CD4-positive, CD25-positive, alpha-beta regulatory T cell (primary cell): ENCODE measurements around the gene PEX3. TPM values are rescaled to one million over a fixed set of nuclear protein-coding genes. Genes with fewer than 3 reads are reported as not detected.
"Not testable (repeated sequence)": the region's sequence is repeated elsewhere in the genome, so short reads cannot be mapped to it uniquely, and the experiment has no call there.

Experiments
- ATAC-seq, 2 donors: fragments of 150-1000 bp; cut with Tn5 transposase; one replicate each; pipeline ENCODE4 v1.10.0; 2021; ENCODE audit warnings: low read depth in 2 of 2, moderate number of reproducible peaks in 2 of 2, moderate library complexity in 1 of 2
- DNase-seq, 3 donors: peaks; one replicate each; pipeline versions ENCODE4 v3.0.0 to v3.0.0-alpha.2; 2012 to 2022; ENCODE audit warnings: mixed read lengths in 1 of 3
- H3K27ac ChIP-seq: one replicate; pipeline ENCODE4 v1.7.0; 2013; ENCODE audit warnings: mild to moderate bottlenecking, low read length; ENCODE audit not compliant: insufficient read depth, poor library complexity, severe bottlenecking
- H3K27me3 ChIP-seq: one replicate; pipeline ENCODE4 v1.7.0; 2013; ENCODE audit warnings: low read length; ENCODE audit not compliant: control insufficient read depth, insufficient read depth
- H3K36me3 ChIP-seq: one replicate; pipeline ENCODE4 v1.7.0; 2013; ENCODE audit warnings: mild to moderate bottlenecking, low read length, moderate library complexity; ENCODE audit not compliant: control insufficient read depth, insufficient read depth
- H3K4me1 ChIP-seq: 2 replicates; pipeline ENCODE4 v1.7.0; 2013; ENCODE audit warnings: mild to moderate bottlenecking, low read length; ENCODE audit not compliant: insufficient read depth, control insufficient read depth, poor library complexity, severe bottlenecking
- H3K4me3 ChIP-seq: one replicate; pipeline ENCODE4 v1.7.0; 2013; ENCODE audit warnings: low read depth, mild to moderate bottlenecking, low read length, moderate library complexity
- H3K9me3 ChIP-seq, 2 experiments: 1 replicate in 1 of 2; 2 replicates in 1 of 2; pipeline ENCODE4 v1.7.0; 2013; ENCODE audit warnings: low read length in 2 of 2, mild to moderate bottlenecking in 1 of 2, moderate library complexity in 1 of 2; ENCODE audit not compliant: control insufficient read depth in 2 of 2
- H3K27ac Mint-ChIP-seq, 3 donors: one replicate each; pipeline ENCODE4 v1.8.0; 2020 to 2022; ENCODE audit warnings: mild to moderate bottlenecking in 3 of 3, mixed read lengths in 3 of 3, moderate library complexity in 2 of 3
- H3K27me3 Mint-ChIP-seq: one replicate; pipeline ENCODE4 v1.8.0; 2022; ENCODE audit warnings: mild to moderate bottlenecking, mixed read lengths
- H3K36me3 Mint-ChIP-seq: one replicate; pipeline ENCODE4 v1.8.0; 2020; ENCODE audit warnings: mixed read lengths
- H3K4me1 Mint-ChIP-seq, 4 donors: one replicate each; pipeline ENCODE4 v1.8.0; 2020 to 2022; ENCODE audit warnings: mixed read lengths in 4 of 4, mild to moderate bottlenecking in 1 of 4
- H3K4me3 Mint-ChIP-seq, 4 donors: one replicate each; pipeline ENCODE4 v1.8.0; 2020 to 2022; ENCODE audit warnings: mild to moderate bottlenecking in 4 of 4, mixed read lengths in 4 of 4, moderate library complexity in 3 of 4
- H3K9me3 Mint-ChIP-seq, 7 donors: one replicate each; pipeline ENCODE4 v1.8.0; 2020 to 2022; ENCODE audit warnings: mixed read lengths in 7 of 7, mild to moderate bottlenecking in 3 of 7, moderate library complexity in 2 of 7
- polyA plus RNA-seq, 4 donors: library from polyadenylated mRNA; unstranded; fragments of 300-500 nt; fragmentation: Illumina TruSeq; gene quantifications; one replicate each; pipeline ENCODE4 v1.2.3, GENCODE V29; 2021
- total RNA-seq: library from RNA; stranded (reverse); gene quantifications from one replicate; pipeline ENCODE4 v1.2.3, GENCODE V29; 2022

PEX3 gene
- total and polyA plus RNA-seq, 5 donors from 2014 or later, result 12.8 to 29.6 (median 24.9) TPM

GRCh38 chr6:143449714-143450452, 722 bp upstream of the PEX3 start:
- H3K27me3 ChIP-seq, result no peaks in the 10 kb centered on the region
- peak overlapping the region; percentile 98 for H3K4me3 ChIP-seq
- DNase-seq (peak; percentile 31 to 70 (median 33)), ATAC-seq (peak in 1 of 2 donors; percentile 1)
- Mint-ChIP-seq H3K4me3 (peak overlapping the region; percentile 94 to 99 (median 99)), H3K4me1 (peaks cover 29 to 60% (median 49%) of the 10 kb centered on the region in 4 donors), H3K36me3 (peaks cover 7% of the 10 kb centered on the region), H3K9me3 (no peaks in the 10 kb centered on the region), H3K27me3 (no peaks in the 10 kb centered on the region), H3K27ac (peak overlapping the region; percentile 97 to 99 (median 98))
- no peaks in the 10 kb centered on the region for H3K36me3 ChIP-seq
- peaks cover 35% of the 10 kb centered on the region for H3K4me1 ChIP-seq
- peak overlapping the region; percentile 79 for H3K27ac ChIP-seq
- no peaks in the 10 kb centered on the region for H3K9me3 ChIP-seq

GRCh38 chr6:143451531-143451930, 926 bp downstream of the PEX3 start:
- peaks cover 39 to 67% (median 51%) of the 10 kb centered on the region in 4 donors for H3K4me1 Mint-ChIP-seq
- peak overlapping the region; percentile 97 to 99 (median 98) for H3K27ac Mint-ChIP-seq
- DNase-seq (no peak), ATAC-seq (no peak)
- no peaks in the 10 kb centered on the region for H3K27me3 Mint-ChIP-seq
- Histone ChIP-seq H3K9me3 (no peaks in the 10 kb centered on the region), H3K27ac (peak overlapping the region; percentile 79), H3K4me1 (peaks cover 35% of the 10 kb centered on the region), H3K27me3 (no peaks in the 10 kb centered on the region), H3K36me3 (no peaks in the 10 kb centered on the region), H3K4me3 (peak overlapping the region; percentile 95)
- H3K36me3 Mint-ChIP-seq, result peaks cover 7% of the 10 kb centered on the region
- H3K9me3 Mint-ChIP-seq, result no peaks in the 10 kb centered on the region
- H3K4me3 Mint-ChIP-seq, result peak overlapping the region; percentile 94 to 99 (median 99)

GRCh38 chr6:143457563-143458359, 7.2 kb downstream of the PEX3 start:
- peaks cover 6% of the 10 kb centered on the region for H3K4me1 ChIP-seq
- H3K27me3 ChIP-seq, result no peaks in the 10 kb centered on the region
- peaks cover 25% of the 10 kb centered on the region for H3K36me3 ChIP-seq
- H3K4me3 ChIP-seq, result no peak overlapping the region
- no peaks in the 10 kb centered on the region for H3K9me3 ChIP-seq
- no peak for ATAC-seq
- no peak overlapping the region for H3K27ac ChIP-seq
- Mint-ChIP-seq H3K27ac (no peak overlapping the region), H3K36me3 (peaks cover 22% of the 10 kb centered on the region), H3K4me3 (no peak overlapping the region), H3K4me1 (peaks cover 26 to 51% (median 37%) of the 10 kb centered on the region in 4 donors), H3K9me3 (no peaks in the 10 kb centered on the region), H3K27me3 (no peaks in the 10 kb centered on the region)
- no peak for DNase-seq

- Histone ChIP-seq H3K36me3 (peaks cover 38% of the 10 kb centered on the region), H3K27ac (no peak overlapping the region), H3K4me1 (no peaks in the 10 kb centered on the region), H3K9me3 (no peaks in the 10 kb centered on the region), H3K4me3 (no peak overlapping the region), H3K27me3 (no peaks in the 10 kb centered on the region)
- no peak overlapping the region for H3K27ac Mint-ChIP-seq
- peaks cover 4% of the 10 kb centered on the region for H3K27me3 Mint-ChIP-seq
- H3K4me1 Mint-ChIP-seq, result peaks cover 5 to 10% (median 7%) of the 10 kb centered on the region in 4 donors
- no peak for ATAC-seq
- no peak for DNase-seq
- H3K4me3 Mint-ChIP-seq, result no peak overlapping the region
- peaks cover 44% of the 10 kb centered on the region for H3K36me3 Mint-ChIP-seq
- H3K9me3 Mint-ChIP-seq, result peaks cover 0 to 1% (median 0%) of the 10 kb centered on the region in 7 donors
Measured at GRCh38 chr6:143465546-143465945, 14.9 kb downstream of the PEX3 start.

GRCh38 chr6:143468026-143468425, 17.4 kb downstream of the PEX3 start:
- Mint-ChIP-seq H3K4me1 (peaks cover 0 to 10% (median 0%) of the 10 kb centered on the region in 4 donors), H3K27me3 (peaks cover 4% of the 10 kb centered on the region), H3K36me3 (peaks cover 48% of the 10 kb centered on the region), H3K4me3 (no peak overlapping the region), H3K9me3 (peaks cover 0 to 1% (median 0%) of the 10 kb centered on the region in 7 donors), H3K27ac (no peak overlapping the region)
- Histone ChIP-seq H3K27ac (no peak overlapping the region), H3K4me1 (no peaks in the 10 kb centered on the region), H3K27me3 (no peaks in the 10 kb centered on the region), H3K4me3 (no peak overlapping the region), H3K9me3 (no peaks in the 10 kb centered on the region), H3K36me3 (peaks cover 34% of the 10 kb centered on the region)
- no peak for DNase-seq
- no peak for ATAC-seq

GRCh38 chr6:143468823-143469222, 18.2 kb downstream of the PEX3 start:
- Mint-ChIP-seq H3K4me1 (peaks cover 0 to 10% (median 0%) of the 10 kb centered on the region in 4 donors), H3K36me3 (peaks cover 50% of the 10 kb centered on the region)
- H3K27me3 ChIP-seq, H3K4me3 ChIP-seq, H3K9me3 Mint-ChIP-seq, H3K27me3 Mint-ChIP-seq, H3K27ac Mint-ChIP-seq, H3K4me1 ChIP-seq, DNase-seq, H3K4me3 Mint-ChIP-seq, H3K9me3 ChIP-seq, ATAC-seq, H3K27ac ChIP-seq: not testable (repeated sequence)
- peaks cover 38% of the 10 kb centered on the region for H3K36me3 ChIP-seq

GRCh38 chr6:143471822-143472221, 21.2 kb downstream of the PEX3 start:
- ATAC-seq, result no peak
- H3K27me3 Mint-ChIP-seq, result peaks cover 4% of the 10 kb centered on the region
- H3K4me3 ChIP-seq, result no peak overlapping the region
- H3K27me3 ChIP-seq, result no peaks in the 10 kb centered on the region
- H3K27ac Mint-ChIP-seq, result no peak overlapping the region
- peaks cover 0 to 3% (median 0%) of the 10 kb centered on the region in 4 donors for H3K4me1 Mint-ChIP-seq
- H3K36me3 ChIP-seq, result peaks cover 47% of the 10 kb centered on the region
- peaks cover 71% of the 10 kb centered on the region for H3K36me3 Mint-ChIP-seq
- DNase-seq, result no peak
- H3K4me3 Mint-ChIP-seq, result no peak overlapping the region
- no peak overlapping the region for H3K27ac ChIP-seq
- no peaks in the 10 kb centered on the region for H3K9me3 ChIP-seq
- H3K9me3 Mint-ChIP-seq, result peaks cover 0 to 1% (median 0%) of the 10 kb centered on the region in 7 donors
- no peaks in the 10 kb centered on the region for H3K4me1 ChIP-seq
